Spleen (tissue), 11 donors: ENCODE measurements around the gene PPP2R5B. TPM values are rescaled to one million over a fixed set of nuclear protein-coding genes. Genes with fewer than 3 reads are reported as not detected.

Experiments used
- DNase-seq: peaks from one replicate; pipeline ENCODE4 v3.0.0-alpha.2; 2020
- H3K27ac ChIP-seq, 8 donors: fragments of 200-600 bp; sonication (generic) in 7 of 8; 1 replicate in 4 of 8; 2 replicates in 4 of 8; pipeline versions ENCODE4 v1.5.0 to v1.8.0; 2016 to 2021; ENCODE audit warnings: inconsistent platforms in 4 of 8, mild to moderate bottlenecking in 4 of 8, moderate library complexity in 1 of 8
- H3K27me3 ChIP-seq, 7 donors: fragments of 200-600 bp; sonication (generic) in 6 of 7; replicated peaks in 1 of 7; 1 replicate in 4 of 7; 2 replicates in 3 of 7; pipeline versions ENCODE4 v1.5.0 to v1.8.0; 2016 to 2021; ENCODE audit warnings: inconsistent platforms in 3 of 7, mild to moderate bottlenecking in 1 of 7
- H3K36me3 ChIP-seq, 6 donors: fragments of 200-600 bp; sonication (generic) in 5 of 6; 1 replicate in 4 of 6; 2 replicates in 2 of 6; pipeline versions ENCODE4 v1.5.0 to v1.8.0; 2016 to 2021; ENCODE audit warnings: inconsistent platforms in 2 of 6
- H3K4me1 ChIP-seq, 6 donors: fragments of 200-600 bp; sonication (generic) in 5 of 6; 1 replicate in 3 of 6; 2 replicates in 3 of 6; pipeline versions ENCODE4 v1.5.0 to v1.8.0; 2016 to 2021; ENCODE audit warnings: inconsistent platforms in 3 of 6
- H3K4me3 ChIP-seq, 8 donors: fragments of 200-600 bp; sonication (generic) in 7 of 8; 1 replicate in 4 of 8; 2 replicates in 4 of 8; pipeline versions ENCODE4 v1.5.0 to v1.8.0; 2016 to 2021; ENCODE audit warnings: inconsistent platforms in 4 of 8, mild to moderate bottlenecking in 4 of 8, moderate library complexity in 2 of 8
- H3K9me3 ChIP-seq, 8 donors: fragments of 200-600 bp; sonication (generic) in 7 of 8; 1 replicate in 4 of 8; 2 replicates in 4 of 8; pipeline versions ENCODE4 v1.5.0 to v1.8.0; 2016 to 2021; ENCODE audit warnings: inconsistent platforms in 4 of 8
- CTCF ChIP-seq, 11 experiments: fragments of 200-600 bp in 7 of 11; fragments of 450-650 bp in 4 of 11; sonication (generic) in 4 of 11; IDR thresholded peaks in 8 of 11; conservative IDR thresholded peaks in 3 of 11; 1 replicate in 7 of 11; 2 replicates in 4 of 11; pipeline versions ENCODE4 v1.4.0 to v1.8.0; 2016 to 2021; ENCODE audit warnings: antibody characterized with exemption in 11 of 11, inconsistent platforms in 4 of 11, mild to moderate bottlenecking in 1 of 11
- POLR2A ChIP-seq, 3 donors: fragments of 450-650 bp; IDR thresholded peaks; one replicate each; pipeline ENCODE4 v1.5.1; 2017; ENCODE audit warnings: antibody characterized with exemption in 3 of 3, mild to moderate bottlenecking in 1 of 3
- POLR2AphosphoS5 ChIP-seq, 3 donors: sonication (generic); formaldehyde crosslinking; IDR thresholded peaks; one replicate each; pipeline ENCODE4 v1.5.1; 2017; ENCODE audit warnings: antibody characterized with exemption in 3 of 3
- WGBS, 5 donors: extraction: QIAGEN DNeasy Blood & Tissue Kit in 3 of 5; methylation state at CpG; one replicate each; pipeline versions ENCODE4 v1.1.5 to v1.1.7; 2013 to 2018; 5-methylcytosine and 5-hydroxymethylcytosine counted together
- intact Hi-C: fragments of 100-400 bp; cut with DNase I; formaldehyde crosslinking; loops from one replicate; pipeline ENCODE4 v1.15.0; 2023; ENCODE audit warnings: low total_unique reads
- polyA plus RNA-seq, 3 donors: library from polyadenylated mRNA; stranded (reverse); fragments of 200-250 nt; gene quantifications; one replicate each; pipeline ENCODE4 v1.2.1, GENCODE V29; 2013
- total RNA-seq, 7 donors: library from RNA; depleted of rRNA in 3 of 7; stranded (reverse); fragments of >200 nt in 3 of 7; fragmentation: NEBNext Ultra II Directional in 4 of 7; extraction: Animal tissue kit (Norgen Biotek cat#: 25700) in 4 of 7; gene quantifications; one replicate each; pipeline versions ENCODE4 v1.1.0 to v1.2.1, GENCODE V29; 2016 to 2021
- donor health status: healthy with polysubstance abuse.
- donor health status: DM: no; HTN: no; CAD: no; lungs with moderate emphysema.
- donor health status: DM: no; HTN: no; CAD: no.
- donor health status: Bipolar disorder and iron deficiency.
- donor health status: healthy.
- donor health status: DM: no; HTN: no; CAD: no.
- donor health status: DM: yes; HTN: yes; CAD: no.

Gene PPP2R5B
- total and polyA plus RNA-seq, 10 donors: 10.8 to 45.1 (median 27.9) TPM

GRCh38 chr11:64928957-64929356 lies 4.5 kb downstream of the PPP2R5B start:
- Histone ChIP-seq H3K27me3 (no peaks in the 10 kb centered on the region), H3K27ac (no peak overlapping the region), H3K4me1 (peaks cover 7 to 32% (median 23%) of the 10 kb centered on the region in 6 donors), H3K4me3 (no peak overlapping the region), H3K36me3 (peaks cover 0 to 78% (median 58%) of the 10 kb centered on the region in 6 donors), H3K9me3 (no peaks in the 10 kb centered on the region)
- no peak for DNase-seq
- intact Hi-C loops: no loop called here
- TF ChIP-seq POLR2AphosphoS5 (IDR thresholded peaks at IDR 0.05): no peak
- TF ChIP-seq POLR2A (IDR thresholded peaks at IDR 0.05): no peak
- no peak for TF ChIP-seq CTCF (IDR thresholded peaks at IDR 0.05 in 8 of 11, conservative IDR thresholded peaks at IDR 0.05 in 3 of 11)
- WGBS, 5 donors: 87 to 100% (median 95%) methylated on average over 2 of the region's 2 CpGs

GRCh38 chr11:64929625-64930024 lies 5.1 kb downstream of the PPP2R5B start:
- Histone ChIP-seq H3K9me3 (no peaks in the 10 kb centered on the region), H3K27ac (no peak overlapping the region), H3K27me3 (no peaks in the 10 kb centered on the region), H3K36me3 (peaks cover 0 to 84% (median 61%) of the 10 kb centered on the region in 6 donors), H3K4me3 (no peak overlapping the region), H3K4me1 (peaks cover 3 to 26% (median 20%) of the 10 kb centered on the region in 6 donors)
- intact Hi-C loops: loop anchor here (10.0 kb wide), 1 partner anchor 65 kb away; the partner anchor contains the start of gene BATF2
- DNase-seq: no peak
- WGBS, 5 donors: 94 to 98% (median 95%) methylated on average over 7 of the region's 7 CpGs
- TF ChIP-seq POLR2AphosphoS5 (IDR thresholded peaks at IDR 0.05) (no peak), POLR2A (IDR thresholded peaks at IDR 0.05) (no peak), CTCF (IDR thresholded peaks at IDR 0.05 in 8 of 11, conservative IDR thresholded peaks at IDR 0.05 in 3 of 11) (no peak)

GRCh38 chr11:64930340-64930739 lies 5.9 kb downstream of the PPP2R5B start:
- WGBS, 5 donors: 92 to 98% (median 96%) methylated on average over 6 of the region's 6 CpGs

More at GRCh38 chr11:64930340-64930739, 5.9 kb downstream of the PPP2R5B start:
- H3K9me3 ChIP-seq: no peaks in the 10 kb centered on the region
- H3K27me3 ChIP-seq: no peaks in the 10 kb centered on the region
- H3K4me3 ChIP-seq: no peak overlapping the region
- no peak for TF ChIP-seq CTCF (IDR thresholded peaks at IDR 0.05 in 8 of 11, conservative IDR thresholded peaks at IDR 0.05 in 3 of 11)
- no peak for TF ChIP-seq POLR2A (IDR thresholded peaks at IDR 0.05)
- no peak for TF ChIP-seq POLR2AphosphoS5 (IDR thresholded peaks at IDR 0.05)
- no peak for DNase-seq
- peaks cover 0 to 92% (median 66%) of the 10 kb centered on the region in 6 donors for H3K36me3 ChIP-seq
- peaks cover 3 to 20% (median 15%) of the 10 kb centered on the region in 6 donors for H3K4me1 ChIP-seq
- intact Hi-C loops: loop anchor here (10.0 kb wide), 1 partner anchor 64 kb away; the partner anchor contains the start of gene BATF2
- H3K27ac ChIP-seq: no peak overlapping the region
